NCI-H146 treated with DMSO at 0.1 percent for 48 hours (cell line): ENCODE results near the gene HEATR1.

ENCODE experiments used
- DNase-seq: peaks from one replicate; lab custom pipeline; 2025; ENCODE audit not compliant: unreplicated experiment; lab: John Stamatoyannopoulos, UW

Gene HEATR1

DNA sequence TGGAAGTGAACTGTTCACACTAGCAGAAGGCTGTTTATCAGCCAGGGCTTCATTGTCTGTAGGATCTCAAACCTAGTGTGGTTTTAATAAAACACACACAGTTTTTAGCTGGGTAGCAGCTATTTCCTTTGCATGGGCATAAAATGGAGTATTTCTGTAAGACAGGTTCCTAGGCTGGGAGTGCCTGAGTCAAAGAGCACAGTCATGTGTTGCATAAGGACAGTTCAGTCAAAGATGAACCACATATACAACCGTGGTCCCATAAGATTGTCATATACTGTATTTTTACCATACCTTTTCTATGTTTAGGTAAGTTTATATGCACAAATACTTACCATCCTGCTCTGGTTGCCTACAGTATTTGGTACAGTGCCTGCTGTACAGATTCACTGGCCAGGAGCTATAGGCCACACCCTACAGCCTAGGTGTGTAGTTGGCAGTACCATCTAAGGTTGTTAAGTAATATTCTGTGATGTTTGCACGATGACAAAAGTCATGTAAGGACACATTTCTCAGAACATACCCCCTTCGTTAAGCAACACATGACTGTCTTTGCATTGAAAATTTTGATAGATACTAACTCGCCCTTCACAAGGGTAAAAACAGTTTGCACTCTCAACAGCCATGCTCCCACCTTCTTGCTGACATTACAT is 63.4 kb downstream of the HEATR1 start:
- no peak for DNase-seq

DNA sequence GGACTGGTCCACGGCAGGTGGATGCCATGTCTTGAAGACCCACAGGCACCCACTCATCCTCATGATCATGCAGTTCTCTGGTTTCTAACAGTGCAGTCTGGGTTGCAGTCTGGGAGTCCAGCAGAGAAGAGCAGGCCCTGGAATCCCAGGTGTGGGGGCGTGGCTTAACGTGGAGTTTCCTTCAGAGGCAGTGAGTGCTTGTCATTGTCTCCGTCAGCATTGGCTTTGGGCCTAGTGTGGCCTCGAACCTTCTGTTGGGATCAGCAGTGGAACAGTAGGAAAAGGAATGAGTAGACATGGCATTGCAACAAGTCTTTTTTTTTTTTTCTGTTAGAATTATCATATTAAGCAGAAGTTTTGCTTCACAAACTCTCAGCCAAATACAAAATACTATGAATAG is 67.8 kb downstream of the HEATR1 start:
- peak; percentile 37 for DNase-seq

- DNase-seq, result peak; percentile 98
Observed at GRCh38 chr1:236535662-236536161, 68.6 kb downstream of the HEATR1 start.

DNA sequence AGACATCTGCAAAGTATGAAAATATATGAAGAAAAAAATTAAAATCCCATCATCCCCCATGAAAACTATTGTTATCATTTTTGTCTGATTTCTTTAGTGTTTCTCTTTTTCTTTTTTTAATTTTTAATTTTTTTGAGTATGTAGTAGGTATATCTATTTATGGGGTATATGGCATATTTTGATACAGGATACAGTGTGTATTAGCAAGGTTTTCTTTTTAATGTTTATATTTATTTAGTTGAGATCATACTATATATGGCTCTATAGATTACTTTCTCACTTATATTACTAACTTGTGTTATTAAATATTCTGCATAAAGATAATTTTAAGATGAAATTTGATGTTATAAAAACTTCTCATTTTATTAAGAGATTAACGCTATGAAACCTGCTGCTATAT is 69.1 kb downstream of the HEATR1 start:
- no peak for DNase-seq

DNA sequence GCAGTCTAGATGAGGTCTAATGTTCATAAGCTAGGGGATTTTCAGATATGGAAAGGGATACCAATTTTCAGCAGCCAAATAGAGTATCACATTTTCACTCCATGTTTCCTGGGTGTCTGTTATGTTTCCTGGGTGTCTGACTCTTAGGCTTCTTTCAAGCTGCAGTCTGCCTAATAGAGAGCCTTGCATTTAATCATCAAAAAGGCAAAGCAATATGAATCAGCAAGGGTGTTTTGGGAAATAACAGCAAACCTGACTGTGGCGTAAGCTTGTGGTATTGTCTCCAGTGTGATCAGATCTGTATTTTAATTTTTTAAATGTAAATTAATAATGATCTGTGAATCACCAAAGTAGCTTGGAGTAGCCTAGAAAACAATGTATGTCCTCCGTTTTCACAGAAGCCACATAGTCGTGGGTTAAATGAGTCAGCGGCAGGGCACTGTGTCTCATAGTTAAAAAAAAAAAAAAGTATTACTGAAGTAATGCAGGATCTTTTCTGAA is 70.1 kb downstream of the HEATR1 start:
- no peak for DNase-seq

- DNase-seq, result no peak
Observed at GRCh38 chr1:236532850-236533249, 71.5 kb downstream of the HEATR1 start.

GRCh38 chr1:236530959-236531358 is 73.4 kb downstream of the HEATR1 start:
- no peak for DNase-seq

DNA sequence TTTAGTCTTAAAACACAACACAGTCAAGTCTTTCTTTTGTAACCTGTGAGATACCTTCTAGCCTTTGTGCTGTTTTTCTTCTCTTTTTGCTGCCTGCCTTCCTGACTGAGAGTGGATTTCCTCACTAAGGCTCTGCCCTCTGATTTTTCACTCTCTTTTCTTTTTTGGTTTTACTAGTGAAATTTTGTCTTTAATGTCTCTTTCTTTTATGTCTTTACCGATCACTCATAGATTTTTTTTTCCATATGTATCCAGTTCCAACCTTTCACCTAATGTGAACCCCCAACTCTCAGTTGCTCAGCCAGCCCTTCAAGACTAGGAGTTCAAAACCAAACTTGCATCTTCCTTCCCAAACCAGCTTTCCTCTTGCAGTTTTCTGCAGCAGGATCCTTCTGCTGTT is 74.0 kb downstream of the HEATR1 start:
- no peak for DNase-seq

GRCh38 chr1:236526079-236526478 is 78.2 kb downstream of the HEATR1 start:
- DNase-seq, result no peak

- DNase-seq, result no peak
Observed at GRCh38 chr1:236524895-236525184, 79.5 kb downstream of the HEATR1 start.

- peak; percentile 40 for DNase-seq
Observed at GRCh38 chr1:236524142-236524894, 80.0 kb downstream of the HEATR1 start.

- DNase-seq, result peak; percentile 41
Observed at GRCh38 chr1:236523704-236524141, 80.6 kb downstream of the HEATR1 start, which contains the start of gene LGALS8. Gene LGALS8 (plus strand): TSS chr1:236523982. CDS start chr1:236526071, 2,089 bp downstream.

- no peak for DNase-seq
Observed at GRCh38 chr1:236522937-236523703, 81.2 kb downstream of the HEATR1 start.

DNA sequence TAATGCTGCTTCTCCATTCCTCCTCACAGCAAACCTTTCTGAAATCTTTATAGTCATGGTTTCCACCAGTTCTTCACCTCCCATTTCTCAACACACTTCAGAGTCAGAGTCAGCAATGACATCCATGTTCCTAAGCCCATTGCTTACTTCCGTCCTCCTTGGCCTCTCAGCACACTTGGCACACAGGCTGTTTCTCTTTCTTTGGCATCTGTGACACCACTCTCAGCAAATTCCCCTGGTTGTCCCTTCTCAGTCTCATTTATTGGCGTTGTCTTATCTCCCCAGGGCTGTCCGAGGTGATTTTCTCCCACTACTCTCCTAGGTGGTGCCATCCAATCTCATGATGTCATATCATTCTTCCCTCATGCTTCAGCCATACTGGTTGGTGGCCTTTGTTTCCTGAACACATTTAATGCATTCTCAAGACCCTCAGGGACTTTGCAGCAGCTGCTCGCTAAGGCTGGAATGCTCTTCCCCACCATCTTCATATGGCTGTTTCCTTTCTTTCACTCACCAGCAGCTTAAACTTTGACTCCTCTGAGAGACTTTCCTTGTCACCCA is 83.8 kb downstream of the HEATR1 start:
- no peak for DNase-seq

- no peak for DNase-seq
Observed at GRCh38 chr1:236518322-236518721, 86.0 kb downstream of the HEATR1 start.

- DNase-seq, result peak; percentile 41
Observed at GRCh38 chr1:236516929-236517704, 87.2 kb downstream of the HEATR1 start.

- peak; percentile 63 for DNase-seq
Observed at GRCh38 chr1:236515443-236515958, 88.8 kb downstream of the HEATR1 start.

DNA sequence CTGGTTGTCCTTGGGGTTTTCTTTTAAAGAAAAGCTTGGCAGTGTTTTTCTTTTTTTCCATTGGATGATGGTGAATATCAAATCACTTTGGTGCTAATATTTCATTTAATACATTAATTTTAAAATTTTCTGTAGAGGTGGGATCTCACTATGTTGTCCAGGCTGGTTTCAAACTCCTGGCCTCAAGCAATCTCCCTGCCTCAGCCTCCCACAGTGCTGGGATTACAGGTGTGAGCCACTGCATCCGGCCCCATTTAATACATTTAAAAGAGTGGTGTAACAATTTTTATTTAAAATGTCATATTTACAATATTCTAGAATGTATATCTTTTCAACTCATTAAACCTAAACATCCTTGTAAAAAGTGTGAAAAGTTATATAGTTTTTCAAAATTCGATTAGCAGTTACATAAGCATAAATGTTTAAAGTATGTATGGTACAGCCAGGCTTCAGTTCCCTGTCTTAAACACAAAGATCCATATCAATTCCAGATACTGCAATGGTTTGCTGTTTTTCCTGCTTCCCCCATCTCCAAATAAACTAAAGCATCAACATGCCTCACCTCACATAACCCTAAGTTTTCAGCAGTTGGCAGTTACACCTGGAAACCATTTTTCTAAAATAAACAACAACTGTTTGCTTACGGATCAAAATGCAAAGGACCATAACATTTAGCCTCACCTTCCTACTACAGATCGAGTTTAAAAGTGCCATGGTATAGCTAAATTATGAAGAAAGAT is 89.4 kb downstream of the HEATR1 start:
- DNase-seq, result peak; percentile 68

GRCh38 chr1:236511735-236512418 is 92.4 kb downstream of the HEATR1 start:
- DNase-seq, result no peak
